Caco-2 (cell line): ENCODE results near the gene EIF2B5. TPM values are rescaled to one million over a fixed set of nuclear protein-coding genes. Genes with fewer than 3 reads are reported as not detected.
"Not testable (repeated sequence)": the region's sequence is repeated elsewhere in the genome, so short reads cannot be mapped to it uniquely, and the experiment has no call there.

Source experiments
- BruUV-seq: library from RNA; stranded (reverse); fragments of 400-500 nt; replicated peaks from 2 replicates; lab custom pipeline; 2021; lab: Mats Ljungman, UMichigan
- CTCF ChIA-PET: fragments of 300-600 bp; sonication (Branson Sonifier 250); formaldehyde crosslinking; loops from one replicate; lab custom pipeline; 2022; ENCODE audit warnings: antibody characterized with exemption; lab: Charles Lee
- POLR2A ChIA-PET: fragments of 300-600 bp; sonication (Branson Sonifier 250); formaldehyde crosslinking; loops from one replicate; lab custom pipeline; 2022; ENCODE audit warnings: antibody characterized with exemption; lab: Charles Lee
- DNase-seq, 2 experiments: peaks; one replicate each; pipeline versions ENCODE4 v3.0.0 to v3.0.0-alpha.2; 2020 to 2022
- H3K27me3 ChIP-seq: replicated peaks from 2 replicates; pipeline ENCODE4 v1.6.0; 2011; ENCODE audit warnings: low read length; ENCODE audit not compliant: control insufficient read depth, insufficient read depth
- H3K36me3 ChIP-seq: 2 replicates; pipeline ENCODE4 v1.5.1; 2011; ENCODE audit warnings: low read length; ENCODE audit not compliant: control insufficient read depth, insufficient read depth
- H3K4me1 ChIP-seq: fragments of 250-450 bp; sonication (Bioruptor Pico); 2 replicates; pipeline ENCODE4 v1.5.1; 2020; ENCODE audit warnings: mild to moderate bottlenecking
- H3K4me3 ChIP-seq: 2 replicates; pipeline ENCODE4 v1.5.1; 2011; ENCODE audit warnings: low read depth, mild to moderate bottlenecking, control low read depth, low read length
- H3K9me3 ChIP-seq: fragments of 250-450 bp; sonication (Bioruptor Pico); 2 replicates; pipeline ENCODE4 v1.5.1; 2020; ENCODE audit warnings: mild to moderate bottlenecking, moderate library complexity
- H3K27ac Mint-ChIP-seq: one replicate; pipeline ENCODE4 v1.8.0; 2022; ENCODE audit warnings: mixed read lengths; ENCODE audit not compliant: unreplicated experiment
- H3K27me3 Mint-ChIP-seq: one replicate; pipeline ENCODE4 v1.8.0; 2022; ENCODE audit warnings: mixed read lengths; ENCODE audit not compliant: insufficient read depth, unreplicated experiment
- H3K36me3 Mint-ChIP-seq: one replicate; pipeline ENCODE4 v1.8.0; 2022; ENCODE audit warnings: mild to moderate bottlenecking, mixed read lengths; ENCODE audit not compliant: insufficient read depth, unreplicated experiment
- H3K4me1 Mint-ChIP-seq: one replicate; pipeline ENCODE4 v1.8.0; 2022; ENCODE audit warnings: low read depth, mixed read lengths; ENCODE audit not compliant: unreplicated experiment
- H3K4me3 Mint-ChIP-seq: one replicate; pipeline ENCODE4 v1.8.0; 2022; ENCODE audit warnings: mild to moderate bottlenecking, moderate library complexity, mixed read lengths; ENCODE audit not compliant: unreplicated experiment
- H3K9me3 Mint-ChIP-seq: one replicate; pipeline ENCODE4 v1.8.0; 2022; ENCODE audit warnings: mixed read lengths; ENCODE audit not compliant: unreplicated experiment
- intact Hi-C: fragments of 100-400 bp; cut with micrococcal nuclease; formaldehyde crosslinking; loops from one replicate; pipeline ENCODE4 v1.10.0; 2022; ENCODE audit not compliant: unreplicated experiment
- total RNA-seq: library from RNA; stranded (reverse); gene quantifications from 2 replicates; pipeline ENCODE4 v1.2.3, GENCODE V29; 2022
- TF ChIP-seq, protein P1 (sequence below), 2 experiments: fragments of 200-600 bp in 1 of 2; IDR thresholded peaks; 1 replicate in 1 of 2; 2 replicates in 1 of 2; pipeline versions ENCODE4 v1.5.1 to v1.8.0; 2011 to 2022; ENCODE audit warnings: antibody characterized with exemption in 1 of 2, control low read depth in 1 of 2, inconsistent platforms in 1 of 2, low read depth in 1 of 2, low read length in 1 of 2, mild to moderate bottlenecking in 1 of 2, moderate library complexity in 1 of 2; ENCODE audit not compliant: insufficient read depth in 1 of 2, severe bottlenecking in 1 of 2, unreplicated experiment in 1 of 2

Gene EIF2B5
- total RNA-seq, 1 experiment from 2014 or later: 43.8 TPM

DNA sequence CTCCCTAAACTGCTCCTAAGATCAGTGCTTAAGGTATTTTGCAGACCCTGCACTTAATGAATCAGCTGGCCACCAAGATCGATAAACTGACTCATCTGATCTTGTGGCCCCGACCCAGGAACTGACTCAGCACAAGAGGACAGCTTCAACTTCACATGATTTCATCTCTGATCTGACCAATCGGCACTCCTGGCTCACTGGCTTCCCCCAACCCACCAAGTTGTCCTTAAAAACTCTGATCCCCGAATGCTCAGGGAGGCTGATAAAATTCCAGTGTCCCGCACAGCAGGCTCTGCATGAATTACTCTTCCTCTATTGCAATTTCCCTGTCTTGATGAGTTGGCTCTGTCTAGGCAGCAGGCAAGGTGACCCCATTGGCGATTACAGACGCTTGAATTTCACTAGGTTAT, 24.8 kb upstream of the EIF2B5 start:
- Mint-ChIP-seq H3K27ac (no peak overlapping the region), H3K9me3 (no peaks in the 10 kb centered on the region), H3K4me3 (no peak overlapping the region), H3K36me3 (peaks cover 5% of the 10 kb centered on the region), H3K27me3 (no peaks in the 10 kb centered on the region), H3K4me1 (no peaks in the 10 kb centered on the region)
- no peak overlapping the region for H3K4me3 ChIP-seq
- intact Hi-C loops: no loop called here
- no peaks in the 10 kb centered on the region for H3K4me1 ChIP-seq
- TF ChIP-seq, protein P1, sequence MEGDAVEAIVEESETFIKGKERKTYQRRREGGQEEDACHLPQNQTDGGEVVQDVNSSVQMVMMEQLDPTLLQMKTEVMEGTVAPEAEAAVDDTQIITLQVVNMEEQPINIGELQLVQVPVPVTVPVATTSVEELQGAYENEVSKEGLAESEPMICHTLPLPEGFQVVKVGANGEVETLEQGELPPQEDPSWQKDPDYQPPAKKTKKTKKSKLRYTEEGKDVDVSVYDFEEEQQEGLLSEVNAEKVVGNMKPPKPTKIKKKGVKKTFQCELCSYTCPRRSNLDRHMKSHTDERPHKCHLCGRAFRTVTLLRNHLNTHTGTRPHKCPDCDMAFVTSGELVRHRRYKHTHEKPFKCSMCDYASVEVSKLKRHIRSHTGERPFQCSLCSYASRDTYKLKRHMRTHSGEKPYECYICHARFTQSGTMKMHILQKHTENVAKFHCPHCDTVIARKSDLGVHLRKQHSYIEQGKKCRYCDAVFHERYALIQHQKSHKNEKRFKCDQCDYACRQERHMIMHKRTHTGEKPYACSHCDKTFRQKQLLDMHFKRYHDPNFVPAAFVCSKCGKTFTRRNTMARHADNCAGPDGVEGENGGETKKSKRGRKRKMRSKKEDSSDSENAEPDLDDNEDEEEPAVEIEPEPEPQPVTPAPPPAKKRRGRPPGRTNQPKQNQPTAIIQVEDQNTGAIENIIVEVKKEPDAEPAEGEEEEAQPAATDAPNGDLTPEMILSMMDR (IDR thresholded peaks at IDR 0.05; ENCODE audit: insufficient read depth in 1 of 2, low read depth in 1 of 2, low read length in 1 of 2, severe bottlenecking in 1 of 2, unreplicated experiment in 1 of 2): no peak
- ChIA-PET POLR2A (no interaction called here), CTCF (no interaction called here)
- H3K9me3 ChIP-seq: no peaks in the 10 kb centered on the region
- no TSS peak for BruUV-seq
- no peak for DNase-seq
- no peaks in the 10 kb centered on the region for H3K36me3 ChIP-seq
- H3K27me3 ChIP-seq: no peaks in the 10 kb centered on the region

DNA sequence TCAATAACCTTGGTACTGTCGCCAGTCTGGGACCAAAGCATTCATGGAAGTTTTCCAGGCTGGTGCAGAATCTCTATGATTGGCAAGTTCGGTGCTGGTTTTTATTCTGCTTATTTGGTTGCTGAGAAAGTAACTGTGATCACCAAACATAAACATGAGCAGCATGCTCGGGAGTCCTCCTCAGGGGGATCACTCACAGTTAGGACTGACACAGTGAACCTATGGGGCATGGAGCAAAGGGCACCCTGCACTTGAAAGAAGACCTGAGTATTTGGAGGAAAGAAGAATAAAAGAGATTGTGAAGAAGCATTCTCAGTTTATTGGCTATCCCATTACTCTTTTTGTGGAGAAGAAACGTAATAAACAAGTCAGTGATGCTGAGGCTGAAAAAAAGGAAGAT, 19.1 kb upstream of the EIF2B5 start:
- Mint-ChIP-seq H3K4me3 (no peak overlapping the region), H3K36me3 (no peaks in the 10 kb centered on the region), H3K27me3 (peaks cover 8% of the 10 kb centered on the region), H3K4me1 (no peaks in the 10 kb centered on the region), H3K27ac (no peak overlapping the region), H3K9me3 (no peaks in the 10 kb centered on the region)
- ChIA-PET CTCF (no interaction called here), POLR2A (no interaction called here)
- no TSS peak for BruUV-seq
- Histone ChIP-seq H3K4me3 (no peak overlapping the region), H3K27me3 (no peaks in the 10 kb centered on the region), H3K36me3 (no peaks in the 10 kb centered on the region), H3K4me1 (no peaks in the 10 kb centered on the region), H3K9me3 (no peaks in the 10 kb centered on the region)
- intact Hi-C loops: no loop called here
- TF ChIP-seq, protein P1 (IDR thresholded peaks at IDR 0.05; ENCODE audit: insufficient read depth in 1 of 2, low read depth in 1 of 2, low read length in 1 of 2, severe bottlenecking in 1 of 2, unreplicated experiment in 1 of 2): no peak
- DNase-seq: no peak

DNA sequence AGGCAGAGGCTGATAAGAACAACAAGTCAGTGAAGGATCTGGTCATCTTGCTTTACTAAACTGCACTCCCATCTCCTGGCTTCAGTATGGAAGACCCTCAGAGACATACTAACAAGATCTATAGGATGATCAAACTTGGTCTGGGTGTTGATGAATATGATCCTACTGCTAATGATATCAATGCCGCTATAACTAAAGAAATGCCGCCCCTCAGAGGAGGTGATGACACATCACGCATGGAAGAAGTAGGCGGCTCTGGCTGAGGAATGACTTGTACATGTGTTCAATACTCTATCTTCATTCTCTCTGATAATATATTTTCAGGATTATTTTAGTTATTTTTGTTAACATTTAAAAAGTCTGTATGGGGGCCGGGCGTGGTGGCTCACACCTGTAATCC, 17.5 kb upstream of the EIF2B5 start:
- intact Hi-C loops: no loop called here
- Histone ChIP-seq H3K27me3 (no peaks in the 10 kb centered on the region), H3K36me3 (no peaks in the 10 kb centered on the region), H3K9me3 (no peaks in the 10 kb centered on the region), H3K4me3 (no peak overlapping the region), H3K4me1 (no peaks in the 10 kb centered on the region)
- BruUV-seq: no TSS peak
- Mint-ChIP-seq H3K27me3 (peaks cover 8% of the 10 kb centered on the region), H3K4me3 (no peak overlapping the region), H3K27ac (no peak overlapping the region), H3K9me3 (no peaks in the 10 kb centered on the region), H3K36me3 (no peaks in the 10 kb centered on the region), H3K4me1 (no peaks in the 10 kb centered on the region)
- TF ChIP-seq, protein P1 (IDR thresholded peaks at IDR 0.05; ENCODE audit: insufficient read depth in 1 of 2, low read depth in 1 of 2, low read length in 1 of 2, severe bottlenecking in 1 of 2, unreplicated experiment in 1 of 2): no peak
- DNase-seq: no peak
- CTCF ChIA-PET: interaction anchor here (0.7 kb wide), 1 partner anchor 1019 kb away, joined by 5 read pairs; no protein-coding TSS in a partner anchor
- POLR2A ChIA-PET: no interaction called here

DNA sequence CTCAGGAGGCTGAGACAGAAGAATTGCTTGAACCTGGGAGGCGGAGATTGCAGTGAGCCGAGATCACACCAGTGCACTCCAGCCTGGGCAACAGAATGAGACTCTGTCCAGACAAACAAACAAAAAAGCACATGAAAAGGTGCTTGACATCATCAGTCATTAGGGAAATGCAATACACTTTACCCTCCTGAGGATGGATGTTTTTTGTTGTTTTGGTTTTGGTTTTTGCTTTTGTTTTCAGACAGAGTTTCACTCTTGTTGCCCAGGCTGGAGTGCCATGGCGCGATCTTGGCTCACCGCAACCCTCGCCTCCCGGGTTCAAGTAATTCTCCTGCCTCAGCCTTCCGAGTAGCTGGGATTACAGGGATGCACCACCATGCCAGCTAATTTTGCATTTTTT, 14.1 kb upstream of the EIF2B5 start:
- CTCF ChIA-PET, POLR2A ChIA-PET: not testable (repeated sequence)

More for the DNA sequence above, 14.1 kb upstream of the EIF2B5 start:
- H3K4me3 Mint-ChIP-seq, H3K36me3 Mint-ChIP-seq, H3K9me3 ChIP-seq, H3K4me1 ChIP-seq, H3K27me3 Mint-ChIP-seq, H3K9me3 Mint-ChIP-seq, BruUV-seq, H3K4me1 Mint-ChIP-seq, intact Hi-C loops, H3K27ac Mint-ChIP-seq, DNase-seq, H3K4me3 ChIP-seq, H3K36me3 ChIP-seq, H3K27me3 ChIP-seq: not testable (repeated sequence)
